Neutrophil (primary cell): Measurements from ENCODE around the gene SH2D1B.

Source experiments
- H3K27ac ChIP-seq: fragments of 200-600 bp; sonication (generic); 2 replicates; pipeline ENCODE4 v1.5.1; 2016; ENCODE audit warnings: mild to moderate bottlenecking, moderate library complexity
- H3K27me3 ChIP-seq: fragments of 200-600 bp; sonication (generic); 2 replicates; pipeline ENCODE4 v1.6.0; 2016; ENCODE audit warnings: mild to moderate bottlenecking
- H3K36me3 ChIP-seq: fragments of 200-600 bp; sonication (generic); 2 replicates; pipeline ENCODE4 v1.5.1; 2017
- H3K4me1 ChIP-seq, 2 experiments: fragments of 200-600 bp in 1 of 2; sonication (generic) in 1 of 2; 1 replicate in 1 of 2; 2 replicates in 1 of 2; pipeline versions ENCODE4 v1.5.1 to v1.6.1; 2013 to 2016; ENCODE audit warnings: low read depth in 1 of 2, low read length in 1 of 2, mild to moderate bottlenecking in 1 of 2, moderate library complexity in 1 of 2; ENCODE audit not compliant: control insufficient read depth in 1 of 2, insufficient read depth in 1 of 2
- H3K4me3 ChIP-seq, 2 experiments: fragments of 200-600 bp in 1 of 2; sonication (generic) in 1 of 2; 1 replicate in 1 of 2; 2 replicates in 1 of 2; pipeline ENCODE4 v1.5.1; 2013 to 2016; ENCODE audit warnings: low read depth in 1 of 2, low read length in 1 of 2, mild to moderate bottlenecking in 1 of 2, moderate library complexity in 1 of 2
- H3K9me3 ChIP-seq: fragments of 200-600 bp; sonication (generic); 2 replicates; pipeline ENCODE4 v1.5.1; 2016
- CTCF ChIP-seq: fragments of 200-600 bp; sonication (generic); IDR thresholded peaks from 2 replicates; pipeline ENCODE4 v1.5.1; 2016; ENCODE audit warnings: antibody characterized with exemption

SH2D1B gene

GRCh38 chr1:162366671-162367070 is 45.3 kb downstream of the SH2D1B start:
- Histone ChIP-seq H3K9me3 (no peaks in the 10 kb centered on the region), H3K4me3 (no peak overlapping the region), H3K36me3 (peaks cover 62% of the 10 kb centered on the region), H3K27ac (no peak overlapping the region), H3K27me3 (no peaks in the 10 kb centered on the region), H3K4me1 (no peaks in the 10 kb centered on the region)
- TF ChIP-seq CTCF: no peak

GRCh38 chr1:162366149-162366548 is 45.8 kb downstream of the SH2D1B start:
- Histone ChIP-seq H3K27ac (no peak overlapping the region), H3K27me3 (no peaks in the 10 kb centered on the region), H3K9me3 (no peaks in the 10 kb centered on the region), H3K4me1 (no peaks in the 10 kb centered on the region), H3K36me3 (peaks cover 62% of the 10 kb centered on the region), H3K4me3 (no peak overlapping the region)
- TF ChIP-seq CTCF: no peak

GRCh38 chr1:162365284-162366020 is 46.5 kb downstream of the SH2D1B start:
- no peak for TF ChIP-seq CTCF
- Histone ChIP-seq H3K27me3 (no peaks in the 10 kb centered on the region), H3K4me3 (no peak overlapping the region), H3K36me3 (peaks cover 64% of the 10 kb centered on the region), H3K27ac (no peak overlapping the region), H3K9me3 (no peaks in the 10 kb centered on the region), H3K4me1 (no peaks in the 10 kb centered on the region)

- Histone ChIP-seq H3K4me1 (no peaks in the 10 kb centered on the region), H3K27me3 (no peaks in the 10 kb centered on the region), H3K27ac (no peak overlapping the region), H3K4me3 (no peak overlapping the region), H3K36me3 (peaks cover 64% of the 10 kb centered on the region), H3K9me3 (no peaks in the 10 kb centered on the region)
- no peak for TF ChIP-seq CTCF
These were observed 47.4 kb downstream of the SH2D1B start for GRCh38 chr1:162364498-162364897.

GRCh38 chr1:162363823-162364222 is 48.1 kb downstream of the SH2D1B start:
- Histone ChIP-seq H3K36me3 (peaks cover 68% of the 10 kb centered on the region), H3K27me3 (no peaks in the 10 kb centered on the region), H3K27ac (no peak overlapping the region), H3K4me1 (no peaks in the 10 kb centered on the region), H3K9me3 (no peaks in the 10 kb centered on the region), H3K4me3 (no peak overlapping the region)
- no peak for TF ChIP-seq CTCF
